GM23248 (cell line): ENCODE results near the gene MAP3K10. TPM values are rescaled to one million over a fixed set of nuclear protein-coding genes. Genes with fewer than 3 reads are reported as not detected.
A peak's percentile ranks its signal among the peaks of the same experiment; 100 is the strongest.
"Not testable (repeated sequence)": the region's sequence is repeated elsewhere in the genome, so short reads cannot be mapped to it uniquely, and the experiment has no call there.

Experiments used
- DNase-seq: peaks from one replicate; pipeline ENCODE4 v3.0.0-alpha.2; 2015
- H2AFZ ChIP-seq: fragments of 200-600 bp; sonication (generic); 2 replicates; pipeline ENCODE4 v1.6.1; 2016; ENCODE audit warnings: antibody characterized with exemption
- H3F3A ChIP-seq: fragments of 200-600 bp; sonication (generic); 2 replicates; pipeline ENCODE4 v1.6.1; 2016; ENCODE audit warnings: mild to moderate bottlenecking, antibody characterized with exemption, mixed run types; ENCODE audit not compliant: insufficient read depth
- H3K27ac ChIP-seq: fragments of 200-600 bp; sonication (generic); 2 replicates; pipeline ENCODE4 v1.5.1; 2016; ENCODE audit warnings: mild to moderate bottlenecking
- H3K27me3 ChIP-seq: fragments of 200-600 bp; sonication (generic); replicated peaks from 2 replicates; pipeline ENCODE4 v1.6.1; 2016; ENCODE audit warnings: mild to moderate bottlenecking; ENCODE audit not compliant: insufficient read depth
- H3K36me3 ChIP-seq: fragments of 200-600 bp; sonication (generic); 2 replicates; pipeline ENCODE4 v1.6.1; 2016; ENCODE audit warnings: low read depth, mild to moderate bottlenecking
- H3K4me1 ChIP-seq: fragments of 200-600 bp; sonication (generic); 2 replicates; pipeline ENCODE4 v1.6.1; 2016; ENCODE audit warnings: mild to moderate bottlenecking; ENCODE audit not compliant: insufficient read depth
- H3K4me2 ChIP-seq: fragments of 200-600 bp; sonication (generic); one replicate; pipeline ENCODE4 v1.6.1; 2016; ENCODE audit warnings: mild to moderate bottlenecking; ENCODE audit not compliant: unreplicated experiment
- H3K4me3 ChIP-seq: fragments of 200-600 bp; sonication (generic); 2 replicates; pipeline ENCODE4 v1.5.1; 2016; ENCODE audit warnings: mild to moderate bottlenecking
- H3K79me2 ChIP-seq: fragments of 200-600 bp; sonication (generic); 2 replicates; pipeline ENCODE4 v1.6.1; 2016; ENCODE audit warnings: mild to moderate bottlenecking; ENCODE audit not compliant: insufficient read depth
- H3K9ac ChIP-seq: fragments of 200-600 bp; sonication (generic); 2 replicates; pipeline ENCODE4 v1.6.1; 2016; ENCODE audit warnings: mild to moderate bottlenecking
- H3K9me2 ChIP-seq: fragments of 200-600 bp; sonication (generic); 2 replicates; pipeline ENCODE4 v1.6.1; 2016; ENCODE audit warnings: mixed run types, mild to moderate bottlenecking, moderate library complexity; ENCODE audit not compliant: insufficient read depth
- H3K9me3 ChIP-seq: fragments of 200-600 bp; sonication (generic); one replicate; pipeline ENCODE4 v1.6.1; 2017; ENCODE audit warnings: low read depth
- H4K20me1 ChIP-seq: fragments of 200-600 bp; sonication (generic); 2 replicates; pipeline ENCODE4 v1.6.0; 2016; ENCODE audit not compliant: insufficient read depth
- EZH2 ChIP-seq: fragments of 200-600 bp; sonication (generic); IDR thresholded peaks from 2 replicates; pipeline ENCODE4 v1.6.1; 2018; ENCODE audit warnings: antibody characterized with exemption, mild to moderate bottlenecking; ENCODE audit not compliant: insufficient read depth, poor library complexity, severe bottlenecking
- EZH2phosphoT487 ChIP-seq: fragments of 200-600 bp; sonication (generic); IDR thresholded peaks from 2 replicates; pipeline ENCODE4 v1.6.1; 2018; ENCODE audit warnings: antibody characterized with exemption, moderate library complexity, mild to moderate bottlenecking, low read depth; ENCODE audit not compliant: insufficient read depth
- WGBS, 2 experiments: methylation state at CpG; one replicate each; pipeline ENCODE4 v1.1.6; 2015 to 2017; ENCODE audit warnings: low lambda C conversion rate in 2 of 2, low coverage in 1 of 2; ENCODE audit errors: missing lambda C conversion rate in 2 of 2; 5-methylcytosine and 5-hydroxymethylcytosine counted together
- in situ Hi-C: fragments of 300-500 bp; cut with MboI; formaldehyde crosslinking; loops from 2 replicates; pipeline ENCODE4 v1.15.0; 2020
- polyA plus RNA-seq: library from polyadenylated mRNA; unstranded; fragments of >200 nt; fragmentation: Nextera tagmentation; extraction: Ambion mirVana; gene quantifications from 2 replicates; pipeline ENCODE4 v1.2.1, GENCODE V29; 2016
- total RNA-seq: library from RNA; depleted of rRNA; stranded (reverse); fragments of >200 nt; shearing (Covaris generic); gene quantifications from 2 replicates; pipeline ENCODE4 v1.2.3, GENCODE V29; 2014

Gene MAP3K10
- total and polyA plus RNA-seq, 2 experiments from 2014 or later, result 1.8 to 13.1 TPM

- WGBS, 2 experiments, result 71 to 72% methylated on average over 5 of the region's 5 CpGs
- no peaks in the 10 kb centered on the region for H3K4me1 ChIP-seq
- no peaks in the 10 kb centered on the region for H3K9me3 ChIP-seq
- H3K27ac ChIP-seq, result no peak overlapping the region
- H3K79me2 ChIP-seq, result no peaks in the 10 kb centered on the region
- in situ Hi-C loops, result no loop called here
- H3K4me3 ChIP-seq, result no peak overlapping the region
- no peaks in the 10 kb centered on the region for H3K36me3 ChIP-seq
- no peaks in the 10 kb centered on the region for H3K9me2 ChIP-seq
- TF ChIP-seq EZH2phosphoT487 (no peak), EZH2 (no peak)
- no peak overlapping the region for H3K4me2 ChIP-seq
- DNase-seq, result no peak
- H2AFZ ChIP-seq, result no peak overlapping the region
- H3K9ac ChIP-seq, result no peak overlapping the region
- H4K20me1 ChIP-seq, result no peaks in the 10 kb centered on the region
- peaks cover 6% of the 10 kb centered on the region; the same call in 1 of the 2 replicates for H3F3A ChIP-seq
- no peaks in the 10 kb centered on the region for H3K27me3 ChIP-seq
These were observed 31.5 kb upstream of the MAP3K10 start for GRCh38 chr19:40159744-40160143.

GRCh38 chr19:40162104-40162503 lies 29.1 kb upstream of the MAP3K10 start:
- Histone ChIP-seq H3K9me2 (no peaks in the 10 kb centered on the region), H3F3A (peaks cover 6% of the 10 kb centered on the region; the same call in 1 of the 2 replicates)
- in situ Hi-C loops, result no loop called here

GRCh38 chr19:40163541-40164129 lies 27.6 kb upstream of the MAP3K10 start:
- DNase-seq, result no peak
- no peak overlapping the region for H3K4me3 ChIP-seq
- H3K79me2 ChIP-seq, result no peaks in the 10 kb centered on the region
- H2AFZ ChIP-seq, result no peak overlapping the region
- H3K9me3 ChIP-seq, result no peaks in the 10 kb centered on the region
- WGBS, 2 experiments, result 80 to 83% methylated on average over 2 to 4 of the region's 4 CpGs
- TF ChIP-seq EZH2phosphoT487 (no peak), EZH2 (no peak)
- no peaks in the 10 kb centered on the region for H3K27me3 ChIP-seq
- no peaks in the 10 kb centered on the region for H3K4me1 ChIP-seq
- H4K20me1 ChIP-seq, result no peaks in the 10 kb centered on the region
- no peak overlapping the region for H3K9ac ChIP-seq
- no peaks in the 10 kb centered on the region for H3K9me2 ChIP-seq
- H3K36me3 ChIP-seq, result no peaks in the 10 kb centered on the region
- H3F3A ChIP-seq, result peaks cover 6% of the 10 kb centered on the region; the same call in 1 of the 2 replicates
- no peak overlapping the region for H3K27ac ChIP-seq
- H3K4me2 ChIP-seq, result no peak overlapping the region
- in situ Hi-C loops, result no loop called here

More at GRCh38 chr19:40162104-40162503, 29.1 kb upstream of the MAP3K10 start:
- no peak overlapping the region for H2AFZ ChIP-seq
- WGBS, 2 experiments, result 55 to 61% methylated on average over 3 of the region's 3 CpGs
- DNase-seq, result no peak
- no peaks in the 10 kb centered on the region for H3K27me3 ChIP-seq
- no peaks in the 10 kb centered on the region for H3K36me3 ChIP-seq
- TF ChIP-seq EZH2phosphoT487, result no peak
- no peak for TF ChIP-seq EZH2
- no peak overlapping the region for H3K4me3 ChIP-seq
- no peak overlapping the region for H3K4me2 ChIP-seq
- H3K27ac ChIP-seq, result no peak overlapping the region
- no peaks in the 10 kb centered on the region for H3K4me1 ChIP-seq
- H4K20me1 ChIP-seq, result no peaks in the 10 kb centered on the region
- H3K9ac ChIP-seq, result no peak overlapping the region
- no peaks in the 10 kb centered on the region for H3K79me2 ChIP-seq
- H3K9me3 ChIP-seq, result no peaks in the 10 kb centered on the region

- H3K79me2 ChIP-seq, result no peaks in the 10 kb centered on the region
- DNase-seq, result peak; percentile 67
- no peaks in the 10 kb centered on the region for H3K36me3 ChIP-seq
- no peaks in the 10 kb centered on the region for H3K9me3 ChIP-seq
- H3K9ac ChIP-seq, result no peak overlapping the region
- 1 to 3% methylated on average over 10 of the region's 10 CpGs for WGBS, 2 experiments
- peaks cover 6% of the 10 kb centered on the region; the same call in 1 of the 2 replicates for H3F3A ChIP-seq
- H3K27me3 ChIP-seq, result no peaks in the 10 kb centered on the region
- no peak overlapping the region for H3K4me3 ChIP-seq
- H3K4me1 ChIP-seq, result no peaks in the 10 kb centered on the region
- H3K27ac ChIP-seq, result no peak overlapping the region
- H4K20me1 ChIP-seq, result no peaks in the 10 kb centered on the region
- peak overlapping the region; percentile 58; the same call in 1 of the 2 replicates for H2AFZ ChIP-seq
- H3K4me2 ChIP-seq, result no peak overlapping the region
- no peaks in the 10 kb centered on the region for H3K9me2 ChIP-seq
- TF ChIP-seq EZH2phosphoT487 (no peak), EZH2 (no peak)
- in situ Hi-C loops, result no loop called here
These were observed 25.8 kb upstream of the MAP3K10 start for GRCh38 chr19:40165362-40165937.

DNA sequence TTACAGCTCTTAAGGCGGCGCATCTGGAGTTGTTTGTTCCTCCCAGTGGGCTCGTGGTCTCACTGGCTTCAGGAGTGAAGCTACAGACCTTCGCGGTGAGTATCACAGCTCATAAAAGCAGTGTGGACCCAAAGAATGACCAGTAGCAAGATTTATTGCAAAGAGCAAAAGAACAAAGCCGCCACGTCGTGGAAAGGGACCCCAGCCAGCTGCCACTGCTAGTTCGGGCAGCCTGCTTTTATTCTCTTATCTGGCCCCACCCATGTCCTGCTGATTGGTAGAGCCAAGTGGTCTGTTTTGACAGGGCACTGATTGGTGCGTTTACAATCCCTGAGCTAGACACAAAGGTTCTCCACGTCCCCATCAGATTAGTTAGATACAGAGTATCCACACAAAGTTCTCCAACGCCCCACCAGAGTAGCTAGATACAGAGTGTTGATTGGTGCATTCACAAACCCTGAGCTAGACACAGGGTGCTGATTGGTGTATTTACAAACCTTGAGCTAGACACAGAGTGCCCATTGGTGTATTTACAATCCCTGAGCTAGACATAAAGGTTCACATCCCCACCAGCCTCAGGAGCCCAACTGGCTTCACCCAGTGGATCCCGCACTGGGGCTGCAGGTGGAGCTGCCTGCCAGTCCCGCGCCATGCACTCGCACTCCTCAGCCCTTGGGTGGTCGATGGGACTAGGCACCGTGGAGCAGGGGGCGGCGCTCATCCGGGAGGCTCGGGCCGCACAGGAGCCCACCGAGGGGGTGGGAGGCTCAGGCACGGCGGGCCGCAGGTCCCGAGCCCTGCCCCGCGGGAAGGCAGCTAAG lies 21.5 kb upstream of the MAP3K10 start:
- H3K9me2 ChIP-seq, H3K9ac ChIP-seq, H3K27ac ChIP-seq, H2AFZ ChIP-seq, H3K36me3 ChIP-seq, H3K4me1 ChIP-seq, H3K27me3 ChIP-seq, in situ Hi-C loops, H3K79me2 ChIP-seq, H3K4me3 ChIP-seq, DNase-seq, H4K20me1 ChIP-seq, H3K9me3 ChIP-seq, H3K4me2 ChIP-seq, H3F3A ChIP-seq: not testable (repeated sequence)
- 61 to 77% methylated on average over 16 to 30 of the region's 30 CpGs for WGBS, 2 experiments

GRCh38 chr19:40170303-40170989 lies 20.8 kb upstream of the MAP3K10 start:
- H3K4me2 ChIP-seq, DNase-seq, H2AFZ ChIP-seq, H3K36me3 ChIP-seq, H3K79me2 ChIP-seq, H3K9me2 ChIP-seq, H3F3A ChIP-seq, H3K4me3 ChIP-seq, H3K9ac ChIP-seq, H3K4me1 ChIP-seq, in situ Hi-C loops, H3K27me3 ChIP-seq, H4K20me1 ChIP-seq, H3K27ac ChIP-seq, H3K9me3 ChIP-seq: not testable (repeated sequence)
- WGBS, 2 experiments, result 87 to 88% methylated on average over 20 to 39 of the region's 39 CpGs
